Hematopoietic multipotent progenitor cell treated with erythropoietin and hydrocortisone succinate and interleukin-3 and kit ligand, for 4 days (in vitro differentiated cells): Measurements from ENCODE around the gene PEX6.

Experiments
- DNase-seq: peaks from one replicate; pipeline ENCODE4 v3.0.0-alpha.2; 2015

Gene PEX6

GRCh38 chr6:42929821-42930360 lies 49.1 kb downstream of the PEX6 start:
- DNase-seq: peak; percentile 90

DNA sequence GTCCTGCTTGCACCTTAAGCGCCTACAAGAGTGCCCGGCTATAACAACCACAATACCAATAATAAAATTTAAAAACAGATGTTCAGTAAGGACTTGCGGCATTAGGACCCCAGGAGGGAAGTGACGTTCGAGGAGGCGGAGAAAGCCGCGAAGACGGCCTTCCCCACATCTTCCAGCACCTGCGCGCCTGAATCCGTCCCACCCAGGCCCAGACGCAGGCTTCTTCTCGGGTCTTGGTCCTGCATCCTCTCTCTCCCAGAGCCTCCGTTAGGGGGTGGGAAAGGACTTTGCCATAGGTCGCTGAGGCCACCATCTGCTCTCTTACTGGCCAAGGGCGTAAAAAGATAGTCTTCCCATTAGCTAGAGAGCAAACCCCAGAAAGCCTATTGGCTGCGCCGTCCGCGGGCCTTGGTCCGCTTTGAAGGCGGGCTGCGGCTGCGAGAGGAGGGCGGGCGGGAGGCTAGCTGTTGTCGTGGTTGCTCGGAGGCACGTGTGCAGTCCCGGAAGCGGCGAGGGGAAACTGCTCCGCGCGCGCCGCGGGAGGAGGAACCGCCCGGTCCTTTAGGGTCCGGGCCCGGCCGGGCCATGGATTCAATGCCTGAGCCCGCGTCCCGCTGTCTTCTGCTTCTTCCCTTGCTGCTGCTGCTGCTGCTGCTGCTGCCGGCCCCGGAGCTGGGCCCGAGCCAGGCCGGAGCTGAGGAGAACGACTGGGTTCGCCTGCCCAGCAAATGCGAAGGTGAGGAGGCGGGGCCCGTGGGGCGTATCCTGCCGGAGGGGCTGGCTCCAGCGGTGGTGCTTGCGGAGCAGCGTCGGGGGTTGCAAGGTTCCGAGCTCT lies 49.8 kb downstream of the PEX6 start, which contains the start of gene CNPY3:
CNPY3 (plus strand) TSS at position 495 of the 835 bp plus-strand sequence; CDS start at position 586, 91 bp downstream.
- DNase-seq: peak; percentile 100

DNA sequence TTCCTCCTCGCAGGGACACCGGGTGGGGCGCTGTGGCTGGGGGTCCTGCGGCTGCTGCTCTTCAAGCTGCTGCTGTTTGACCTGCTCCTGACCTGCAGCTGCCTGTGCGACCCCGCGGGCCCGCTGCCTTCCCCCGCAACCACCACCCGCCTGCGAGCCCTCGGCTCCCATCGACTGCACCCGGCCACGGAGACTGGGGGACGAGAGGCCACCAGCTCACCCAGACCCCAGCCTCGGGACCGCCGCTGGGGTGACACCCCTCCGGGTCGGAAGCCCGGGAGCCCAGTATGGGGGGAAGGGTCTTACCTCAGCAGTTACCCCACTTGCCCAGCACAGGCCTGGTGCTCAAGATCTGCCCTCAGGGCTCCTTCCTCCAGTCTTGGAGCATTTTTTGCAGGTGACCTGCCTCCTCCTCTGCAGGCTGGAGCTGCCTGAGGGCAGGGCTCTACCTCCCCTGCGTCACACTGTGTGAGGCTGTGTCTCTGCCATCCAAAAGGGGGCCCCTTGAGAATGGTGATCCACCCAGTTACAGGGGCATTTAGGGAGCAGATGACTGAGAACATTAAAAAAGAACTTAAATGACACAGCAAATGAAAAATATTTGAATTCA lies 53.6 kb downstream of the PEX6 start:
- no peak for DNase-seq

DNA sequence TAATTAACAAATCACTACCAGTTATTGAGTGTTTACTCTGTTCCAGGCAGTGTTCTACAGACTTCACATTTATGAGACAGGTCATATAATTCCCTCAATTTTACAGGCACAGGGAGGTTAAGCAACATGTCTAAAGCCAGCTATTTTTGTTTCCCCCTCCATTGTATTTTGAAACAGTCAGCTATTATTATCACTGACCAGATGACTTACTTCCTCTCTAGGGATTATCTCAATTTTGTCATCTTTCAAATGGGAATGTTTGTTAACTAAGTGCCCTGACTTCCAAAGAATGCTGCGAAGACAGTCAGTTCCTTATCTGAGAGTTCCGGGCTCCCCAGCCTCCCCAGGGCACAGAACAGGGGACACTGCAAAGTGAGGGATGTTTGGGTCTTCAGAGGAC lies 55.3 kb downstream of the PEX6 start:
- DNase-seq: no peak

DNA sequence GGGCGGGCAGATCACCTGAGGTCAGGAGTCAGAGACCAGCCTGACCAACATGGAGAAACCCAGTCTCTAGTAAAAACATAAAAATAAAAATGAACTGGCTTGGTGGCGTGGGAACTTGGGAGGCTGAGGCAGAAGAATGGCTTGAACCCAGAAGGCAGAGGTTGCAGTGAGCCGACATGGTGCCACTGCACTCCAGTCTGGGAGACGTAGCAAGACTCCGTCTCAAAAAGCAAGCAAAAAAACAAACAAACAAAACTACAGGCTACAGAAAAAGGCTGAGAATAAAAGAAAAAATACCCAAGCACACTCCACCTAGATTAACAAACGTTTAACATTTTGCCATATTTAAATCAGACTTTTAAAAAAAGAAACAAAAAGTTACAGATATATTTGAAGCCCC lies 57.2 kb downstream of the PEX6 start:
- DNase-seq: no peak

DNA sequence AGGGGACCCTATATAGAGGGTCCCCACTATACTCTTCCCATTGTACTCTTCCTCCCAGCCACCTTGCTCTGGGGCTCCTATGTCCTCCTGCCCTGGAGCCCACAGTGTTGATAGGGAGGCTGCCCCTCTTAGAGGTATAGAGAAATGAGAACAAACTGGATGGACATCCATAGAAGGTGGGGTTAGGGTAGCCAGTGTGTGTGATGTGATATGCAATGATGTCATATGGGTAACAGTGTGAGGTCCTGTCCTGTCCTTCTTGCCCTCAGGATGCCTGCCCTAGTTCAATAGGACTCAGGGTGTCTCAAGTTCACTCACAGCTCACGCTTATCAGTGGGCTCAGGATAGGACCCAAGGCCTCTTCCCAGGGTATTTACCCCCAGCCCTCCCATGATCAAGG lies 62.7 kb downstream of the PEX6 start:
- DNase-seq: no peak

DNA sequence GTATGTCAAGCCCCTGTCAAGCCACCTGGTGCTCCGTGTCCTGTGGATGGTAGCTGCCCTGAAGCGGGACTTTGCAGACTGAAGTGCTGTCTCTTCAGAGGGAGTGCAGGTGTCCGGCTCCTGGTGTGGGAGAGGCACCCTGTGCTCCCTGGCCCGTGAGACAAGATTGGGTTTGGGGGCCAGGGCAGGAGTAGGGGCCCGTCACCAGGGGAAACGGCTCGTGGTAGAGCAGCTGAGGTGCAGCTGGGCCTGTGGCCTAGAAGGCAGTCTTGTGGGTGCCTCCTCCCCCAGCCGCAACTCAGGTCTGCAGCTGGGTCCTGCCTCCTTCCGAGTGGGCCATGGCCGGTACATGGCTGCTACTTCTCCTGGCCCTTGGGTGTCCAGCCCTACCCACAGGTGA lies 63.2 kb downstream of the PEX6 start, which contains the start of gene PTCRA:
PTCRA (plus strand) TSS at position 322 of the 400 bp plus-strand sequence; CDS start at position 339, 17 bp downstream.
- DNase-seq: no peak

DNA sequence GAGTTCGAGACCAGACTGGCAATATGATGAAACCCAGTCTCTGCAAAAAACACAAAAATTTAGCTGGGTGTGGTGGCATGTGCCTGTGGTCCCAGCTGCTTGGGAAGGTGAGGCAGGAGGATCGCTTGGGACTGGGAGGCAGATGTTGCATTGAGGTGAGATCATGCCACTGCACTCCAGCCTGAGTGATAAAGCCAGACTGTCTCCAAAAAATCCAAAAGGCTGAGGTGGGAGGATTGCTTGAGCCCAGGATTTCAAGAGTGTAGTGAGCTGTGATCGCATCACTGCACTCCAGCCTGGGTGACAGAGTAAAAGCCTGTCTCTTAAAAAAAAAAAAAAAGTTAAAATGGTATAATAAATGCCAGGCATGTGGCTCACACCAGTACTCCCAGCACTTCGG lies 64.4 kb downstream of the PEX6 start:
- no peak for DNase-seq
